ENCODE results near the gene NR2C2. TPM values are rescaled to one million over a fixed set of nuclear protein-coding genes. Genes with fewer than 3 reads are reported as not detected.

The NR2C2 gene
- total and polyA plus RNA-seq, 11 donors: 6.2 to 38.5 (median 28.3) TPM

- peak overlapping the region in 2 of 12 donors; percentile 15 to 33 for H3K27ac ChIP-seq
- no peaks in the 10 kb centered on the region for H3K9me3 ChIP-seq
- WGBS, 4 donors: 47 to 56% (median 50%) methylated on average over 3 of the region's 3 CpGs
- H3K27me3 ChIP-seq: no peaks in the 10 kb centered on the region
- ATAC-seq (peak; percentile 39 to 89 (median 76)), DNase-seq (peak in 1 of 5 donors; percentile 43)
- H3K36me3 ChIP-seq: peaks cover 0 to 100% (median 98%) of the 10 kb centered on the region in 9 donors
- intact Hi-C loops (cut with DNase I): loop anchor here in 5 of 10 donors (5.0 to 10.0 kb wide), 3 partner anchors 96 to 116 kb away; partner anchors contain the start of gene NR2C2 (in 3 of the 5)
- no peak overlapping the region for H3K4me3 ChIP-seq
- H3K4me1 ChIP-seq: peaks cover 0 to 34% (median 9%) of the 10 kb centered on the region in 12 donors
- TF ChIP-seq, protein P1, sequence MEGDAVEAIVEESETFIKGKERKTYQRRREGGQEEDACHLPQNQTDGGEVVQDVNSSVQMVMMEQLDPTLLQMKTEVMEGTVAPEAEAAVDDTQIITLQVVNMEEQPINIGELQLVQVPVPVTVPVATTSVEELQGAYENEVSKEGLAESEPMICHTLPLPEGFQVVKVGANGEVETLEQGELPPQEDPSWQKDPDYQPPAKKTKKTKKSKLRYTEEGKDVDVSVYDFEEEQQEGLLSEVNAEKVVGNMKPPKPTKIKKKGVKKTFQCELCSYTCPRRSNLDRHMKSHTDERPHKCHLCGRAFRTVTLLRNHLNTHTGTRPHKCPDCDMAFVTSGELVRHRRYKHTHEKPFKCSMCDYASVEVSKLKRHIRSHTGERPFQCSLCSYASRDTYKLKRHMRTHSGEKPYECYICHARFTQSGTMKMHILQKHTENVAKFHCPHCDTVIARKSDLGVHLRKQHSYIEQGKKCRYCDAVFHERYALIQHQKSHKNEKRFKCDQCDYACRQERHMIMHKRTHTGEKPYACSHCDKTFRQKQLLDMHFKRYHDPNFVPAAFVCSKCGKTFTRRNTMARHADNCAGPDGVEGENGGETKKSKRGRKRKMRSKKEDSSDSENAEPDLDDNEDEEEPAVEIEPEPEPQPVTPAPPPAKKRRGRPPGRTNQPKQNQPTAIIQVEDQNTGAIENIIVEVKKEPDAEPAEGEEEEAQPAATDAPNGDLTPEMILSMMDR (IDR thresholded peaks at IDR 0.05): no peak
- no peak for TF ChIP-seq POLR2A (IDR thresholded peaks at IDR 0.05)
Measured at GRCh38 chr3:15040844-15041243, 93.5 kb downstream of the NR2C2 start.

DNA sequence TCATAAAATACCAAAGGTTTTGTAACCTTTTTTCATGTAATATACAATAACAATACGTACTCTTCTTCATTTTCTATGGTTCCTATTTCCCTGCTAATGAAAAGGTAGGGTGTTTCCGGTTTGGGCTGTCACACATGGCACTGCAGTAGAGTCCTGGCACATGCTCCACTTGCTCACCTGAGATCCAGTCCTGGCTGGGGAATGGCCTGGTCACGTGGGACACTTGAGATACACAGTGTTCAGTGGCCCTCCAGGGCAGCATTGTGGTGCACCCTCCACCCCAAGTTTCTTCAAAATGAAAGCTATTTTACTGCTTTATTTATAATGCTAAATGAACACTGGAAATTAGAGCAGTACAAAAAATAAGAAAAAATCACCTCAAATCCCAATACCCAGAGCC is 94.6 kb downstream of the NR2C2 start:
- no peak overlapping the region for H3K4me3 ChIP-seq
- H3K27ac ChIP-seq: no peak overlapping the region
- no peak for TF ChIP-seq POLR2A (IDR thresholded peaks at IDR 0.05)
- H3K9me3 ChIP-seq: no peaks in the 10 kb centered on the region
- peaks cover 0 to 100% (median 98%) of the 10 kb centered on the region in 9 donors for H3K36me3 ChIP-seq
- DNase-seq (no peak), ATAC-seq (peak in 2 of 4 donors; percentile 31 to 36)
- intact Hi-C loops (cut with DNase I): loop anchor here in 5 of 10 donors (5.0 to 10.0 kb wide), 3 partner anchors 97 to 117 kb away; partner anchors contain the start of gene NR2C2 (in 3 of the 5)
- no peaks in the 10 kb centered on the region for H3K27me3 ChIP-seq
- 68 to 73% (median 70%) methylated on average over 3 of the region's 3 CpGs for WGBS, 4 donors
- peaks cover 0 to 34% (median 9%) of the 10 kb centered on the region in 12 donors for H3K4me1 ChIP-seq

- Histone ChIP-seq H3K36me3 (peaks cover 0 to 100% (median 98%) of the 10 kb centered on the region in 9 donors), H3K4me3 (no peak overlapping the region), H3K4me1 (peaks cover 0 to 34% (median 9%) of the 10 kb centered on the region in 12 donors), H3K9me3 (no peaks in the 10 kb centered on the region), H3K27me3 (no peaks in the 10 kb centered on the region), H3K27ac (no peak overlapping the region)
- ATAC-seq (no peak), DNase-seq (no peak)
- 61 to 76% (median 68%) methylated on average over 3 of the region's 3 CpGs for WGBS, 4 donors
- intact Hi-C loops (cut with DNase I): loop anchor here in 5 of 10 donors (5.0 to 10.0 kb wide), 3 partner anchors 98 to 118 kb away; partner anchors contain the start of gene NR2C2 (in 3 of the 5)
- TF ChIP-seq, protein P1 (IDR thresholded peaks at IDR 0.05): no peak
- no peak for TF ChIP-seq POLR2A (IDR thresholded peaks at IDR 0.05)
Measured at GRCh38 chr3:15042936-15043335, 95.6 kb downstream of the NR2C2 start.

GRCh38 chr3:15043408-15044171 is 96.2 kb downstream of the NR2C2 start:
- 83 to 87% (median 84%) methylated on average over 7 to 11 of the region's 11 CpGs for WGBS, 4 donors
- H3K36me3 ChIP-seq: peaks cover 0 to 100% (median 98%) of the 10 kb centered on the region in 9 donors
- no peaks in the 10 kb centered on the region for H3K27me3 ChIP-seq
- DNase-seq (no peak), ATAC-seq (no peak)
- H3K4me1 ChIP-seq: peaks cover 0 to 34% (median 9%) of the 10 kb centered on the region in 12 donors
- intact Hi-C loops (cut with DNase I): loop anchor here in 5 of 10 donors (5.0 to 10.0 kb wide), 3 partner anchors 99 to 119 kb away; partner anchors contain the start of gene NR2C2 (in 3 of the 5)
- no peak overlapping the region for H3K4me3 ChIP-seq
- no peak for TF ChIP-seq POLR2A (IDR thresholded peaks at IDR 0.05)
- TF ChIP-seq, protein P1 (IDR thresholded peaks at IDR 0.05): no peak
- no peak overlapping the region for H3K27ac ChIP-seq
- no peaks in the 10 kb centered on the region for H3K9me3 ChIP-seq
